ENCODE data around the gene YBX2.

Gene YBX2

DNA sequence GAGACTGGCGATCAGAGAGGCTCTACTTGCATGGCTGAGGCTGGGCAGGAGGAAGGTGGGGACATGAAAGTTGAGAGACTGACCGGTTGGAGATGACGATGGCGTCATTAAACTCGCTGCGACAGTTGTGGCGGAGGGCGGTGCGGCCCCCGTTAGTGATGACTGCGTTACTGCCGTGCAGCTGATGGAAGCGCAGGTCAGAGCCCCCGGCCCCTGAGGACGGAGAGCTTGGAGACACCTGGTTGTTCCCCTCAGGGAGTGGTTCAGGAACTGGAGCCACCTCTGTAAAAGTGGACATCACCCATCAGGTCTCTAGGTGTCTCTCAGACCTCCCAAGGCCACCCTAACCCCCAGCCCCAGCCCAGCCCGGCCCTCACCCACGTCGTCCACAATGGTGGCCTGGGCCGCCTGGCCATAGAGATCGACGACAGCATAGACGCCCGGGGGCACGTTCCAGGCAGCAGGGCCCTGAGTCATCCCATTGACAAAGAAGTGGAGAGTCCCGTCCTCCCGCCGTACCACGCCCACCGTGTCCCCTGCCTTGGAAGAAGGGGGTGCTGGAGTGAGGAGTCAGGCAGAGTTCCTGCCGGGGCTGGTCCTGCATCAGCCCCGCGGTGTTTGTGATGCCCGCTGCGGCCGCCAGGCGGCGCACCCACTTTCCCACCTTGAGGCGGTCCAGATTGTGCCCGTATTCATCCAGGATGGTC, 29.4 kb upstream of the YBX2 start:
- DNase-seq (ENCODE audit: extremely low read depth in 1 of 2, low read depth in 1 of 2), result peak in 1 of 2 donors; percentile 56

DNA sequence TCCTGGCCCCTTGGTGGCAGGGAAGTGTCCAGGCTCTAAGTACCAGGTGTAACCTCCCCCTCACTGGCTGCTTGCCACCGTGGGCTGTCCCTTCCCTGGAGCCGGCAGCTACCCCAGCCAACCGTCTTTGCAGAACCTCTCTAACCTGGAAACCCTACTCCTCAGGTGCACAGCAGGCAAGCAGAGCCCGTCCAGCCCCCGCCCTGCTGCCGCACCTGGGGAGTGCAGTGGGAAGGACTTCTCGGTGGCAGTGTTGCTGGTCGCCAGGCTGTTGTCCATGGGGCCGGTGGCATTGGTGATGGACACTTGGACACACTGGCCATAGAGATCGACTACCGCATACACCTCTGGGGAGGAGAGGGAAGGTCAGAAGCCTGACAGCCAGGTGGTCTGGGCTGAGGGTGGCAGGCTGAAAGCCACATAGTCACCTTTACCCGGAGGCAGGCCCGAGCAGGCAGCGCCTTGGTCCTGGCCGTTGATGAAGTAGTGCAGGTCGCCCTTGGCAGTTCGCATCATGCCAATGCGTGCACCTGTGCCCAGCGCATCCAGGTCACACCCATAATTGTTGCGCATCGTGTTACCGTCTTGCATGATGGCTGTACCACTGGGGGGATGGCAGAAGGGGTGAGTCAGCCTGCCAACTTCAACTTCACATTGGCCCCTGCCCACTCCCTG, 28.2 kb upstream of the YBX2 start:
- no peak for DNase-seq (ENCODE audit: extremely low read depth in 1 of 2, low read depth in 1 of 2)

DNA sequence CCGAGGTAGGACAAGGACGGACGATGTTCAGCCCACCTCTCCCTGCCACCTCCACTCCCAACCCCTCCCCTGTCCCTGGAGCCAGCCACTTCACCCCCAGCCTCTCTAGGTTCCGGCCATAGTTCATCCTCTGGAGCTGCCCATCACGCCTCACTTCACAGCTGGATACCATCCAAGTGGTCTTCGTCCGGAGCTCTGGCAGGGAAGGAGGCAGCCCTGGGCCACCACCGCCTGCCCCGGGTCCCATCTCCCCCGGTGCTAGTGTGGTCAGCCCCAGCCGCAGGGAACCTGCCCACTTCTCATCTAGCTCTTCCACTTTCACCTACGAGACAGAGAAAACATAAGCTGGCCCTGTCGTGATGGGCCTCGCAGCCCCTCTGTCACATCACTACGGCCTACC, 27.0 kb upstream of the YBX2 start:
- DNase-seq (ENCODE audit: extremely low read depth in 1 of 2, low read depth in 1 of 2), result no peak

DNA sequence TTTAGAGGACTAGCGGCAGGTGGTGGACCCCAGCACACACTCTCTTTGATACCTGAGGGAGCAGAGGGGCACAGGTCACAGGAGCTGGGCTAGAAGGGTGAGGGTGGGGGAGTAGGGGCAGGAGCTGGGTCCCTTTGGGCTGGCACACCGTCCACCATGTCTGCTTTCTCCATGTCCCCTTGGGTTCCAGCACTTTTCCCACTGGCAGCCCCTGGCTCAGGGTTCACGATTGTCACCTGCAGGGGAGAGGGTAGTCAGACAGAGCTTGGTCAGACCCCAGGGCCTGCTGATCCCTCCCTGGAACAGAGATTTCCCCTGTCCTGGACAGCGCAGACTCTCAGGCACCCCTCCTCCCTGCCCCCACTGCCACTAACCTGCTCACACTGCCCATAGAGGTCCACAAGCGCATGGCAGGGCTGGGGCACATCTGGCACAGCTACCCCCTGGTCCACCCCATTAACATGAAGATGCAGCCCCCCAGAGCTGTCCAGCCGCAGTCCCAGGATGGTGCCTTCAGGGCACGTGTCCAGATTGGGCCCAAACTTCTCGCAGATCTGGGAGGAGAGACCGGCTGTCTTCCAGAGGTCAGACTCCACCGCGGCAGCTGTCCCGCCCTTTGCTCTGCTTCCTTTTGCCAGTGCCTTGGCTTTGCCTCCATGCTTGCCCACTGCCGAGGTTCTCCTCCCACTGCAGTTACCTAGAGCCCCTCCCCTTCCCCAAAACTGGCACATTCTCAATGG, 23.9 kb upstream of the YBX2 start:
- no peak for DNase-seq (ENCODE audit: extremely low read depth in 1 of 2, low read depth in 1 of 2)

DNA sequence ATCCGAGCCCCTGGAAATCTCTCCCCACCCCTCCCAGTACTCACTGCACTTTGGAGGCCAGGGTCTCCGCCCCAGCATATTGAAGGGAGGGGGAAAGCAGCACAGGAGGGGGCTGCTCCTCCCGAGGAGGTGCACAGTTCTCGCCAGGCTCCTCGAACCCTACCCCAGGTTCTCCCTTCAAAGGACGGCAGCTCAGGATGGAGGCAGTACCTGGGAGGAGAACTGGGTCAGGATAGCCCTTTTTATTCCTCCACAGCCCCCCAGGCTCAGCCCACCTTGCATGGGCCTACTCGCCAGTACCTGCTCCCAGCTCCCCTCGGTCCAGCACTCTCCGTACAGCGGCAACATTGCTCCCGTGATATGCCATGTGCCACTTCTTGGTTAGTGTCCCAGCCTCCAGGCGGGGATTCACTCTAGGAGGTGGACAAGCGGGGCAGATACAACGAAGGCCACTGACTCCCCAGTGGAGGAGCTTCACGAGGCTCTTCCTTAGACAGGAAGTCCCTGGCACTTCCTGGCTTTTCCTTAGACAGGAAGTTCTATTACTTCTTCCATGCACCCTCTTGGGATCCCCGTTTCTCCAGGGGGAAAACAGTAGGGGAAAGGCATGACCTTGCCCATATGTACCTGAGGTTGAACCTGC, 22.8 kb upstream of the YBX2 start:
- DNase-seq (ENCODE audit: extremely low read depth in 1 of 2, low read depth in 1 of 2), result no peak

DNA sequence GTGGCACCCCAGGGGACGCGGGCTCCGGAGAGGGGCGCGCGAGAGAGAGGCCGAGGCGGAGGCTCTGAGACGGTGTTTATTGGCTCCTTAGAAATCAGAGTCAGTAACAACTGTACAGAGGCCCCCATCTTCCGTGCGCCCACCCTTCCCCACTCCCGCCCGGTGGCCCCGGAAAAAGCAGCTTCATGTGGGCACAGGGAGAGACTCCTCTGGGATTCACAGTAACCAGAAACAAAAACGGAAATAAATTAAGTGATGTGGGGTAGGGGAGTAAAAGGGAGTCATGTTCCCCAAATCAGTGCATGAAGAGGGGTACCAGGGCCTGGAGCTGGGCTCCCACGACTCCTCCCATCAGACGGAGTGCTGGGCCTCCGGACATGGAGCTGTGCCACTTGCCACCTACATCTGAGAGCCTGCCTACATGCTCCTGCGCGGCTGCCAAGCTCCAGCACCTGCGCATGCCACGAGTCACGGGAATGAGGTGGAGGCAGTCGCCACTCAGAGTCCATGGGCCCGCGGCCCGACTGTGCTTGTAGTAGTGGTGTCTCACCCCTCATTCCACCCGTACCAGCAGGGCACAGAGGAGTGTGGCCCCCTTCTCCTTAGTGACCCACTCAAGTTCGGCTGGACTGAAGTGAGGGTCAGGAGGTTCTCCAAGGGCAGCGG, 21.3 kb upstream of the YBX2 start:
- no peak for DNase-seq (ENCODE audit: extremely low read depth in 1 of 2, low read depth in 1 of 2)

DNA sequence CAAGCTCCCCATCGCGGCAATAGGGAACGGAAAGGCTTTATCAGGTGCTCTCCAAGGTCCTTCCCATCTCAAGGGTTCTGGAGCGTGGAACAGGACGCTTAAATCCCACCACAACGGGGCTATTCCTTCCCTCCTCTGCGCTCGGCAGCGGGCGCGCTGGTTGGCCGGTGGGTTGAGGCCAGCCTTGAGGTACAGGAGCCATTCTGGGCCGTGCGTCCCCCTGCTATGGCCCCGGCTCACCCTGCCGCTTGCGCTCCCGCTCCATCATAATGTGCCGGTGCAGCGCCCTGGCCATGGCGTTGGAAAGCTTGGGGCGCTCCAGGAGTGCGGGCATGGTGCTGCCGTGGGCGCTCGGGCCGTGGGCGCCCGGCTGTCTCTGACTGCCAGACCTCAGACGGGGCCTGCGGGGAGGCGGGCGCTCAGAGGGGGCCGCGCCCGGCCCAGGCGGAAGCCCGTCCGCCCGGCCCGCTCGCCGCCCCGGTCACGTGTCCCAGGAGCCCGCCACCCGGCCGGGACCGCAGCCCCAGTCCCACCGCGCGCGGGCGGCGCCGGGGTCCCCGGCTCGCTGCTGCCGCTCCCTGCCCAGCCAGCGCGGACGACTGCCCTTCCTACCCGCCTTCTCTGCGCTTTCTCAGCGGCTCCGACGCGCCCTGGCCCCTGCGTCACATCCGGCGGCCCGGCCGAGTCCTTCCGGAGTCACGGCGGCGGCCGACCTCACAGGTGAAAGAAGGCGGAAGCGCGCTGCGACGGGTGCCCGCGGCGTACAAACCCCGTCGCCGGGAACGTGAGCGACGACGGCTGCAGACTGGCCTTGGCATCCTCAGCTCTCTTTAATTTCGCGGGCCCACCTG, 20.5 kb upstream of the YBX2 start, which contains the start of gene GPS2:
GPS2 (minus strand) TSS at position 642 of the 851 bp plus-strand sequence; CDS start at position 334, 308 bp downstream.
- peak; percentile 76 to 91 for DNase-seq (ENCODE audit: extremely low read depth in 1 of 2, low read depth in 1 of 2)

DNA sequence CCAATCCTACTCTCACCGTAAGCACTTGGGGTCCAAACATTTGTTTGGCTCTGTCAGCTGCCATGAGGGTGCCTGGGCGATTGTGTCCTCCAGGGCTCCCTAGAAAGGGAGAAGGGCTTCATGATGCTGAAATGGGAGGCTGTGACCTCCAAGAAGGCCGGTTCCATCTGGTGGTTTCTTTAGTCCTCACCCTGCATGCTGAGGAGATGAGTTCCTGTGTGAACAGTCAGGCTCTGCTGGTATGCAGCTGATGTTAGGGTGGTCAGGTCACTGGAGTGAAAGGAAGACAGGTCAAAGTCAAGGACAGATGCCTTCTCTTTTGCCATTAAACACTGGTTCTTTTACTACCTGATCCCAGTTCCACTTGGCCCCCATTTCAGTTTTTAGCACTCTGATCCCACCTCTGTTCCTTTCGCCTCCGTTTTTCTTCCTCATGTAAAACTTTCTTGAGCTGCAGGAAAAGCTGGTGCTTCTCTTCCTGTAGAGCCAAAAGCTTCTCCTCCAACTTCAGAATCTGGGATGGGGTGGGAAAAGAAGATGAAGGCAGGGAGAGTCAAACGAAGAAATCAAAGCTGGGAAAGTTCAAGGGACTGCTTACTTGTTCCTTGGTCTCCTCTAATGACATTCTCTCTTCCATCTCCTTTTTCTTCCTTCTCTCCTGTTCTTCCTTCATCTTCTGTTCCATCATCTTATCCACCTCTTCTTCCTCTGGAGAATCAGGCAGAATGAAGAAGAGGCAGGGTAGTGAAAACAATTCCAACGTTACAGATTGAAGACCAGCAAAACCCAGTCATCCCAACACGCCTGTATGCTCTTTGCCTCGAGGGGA, 19.7 kb upstream of the YBX2 start:
- no peak for DNase-seq (ENCODE audit: extremely low read depth in 1 of 2, low read depth in 1 of 2)

DNA sequence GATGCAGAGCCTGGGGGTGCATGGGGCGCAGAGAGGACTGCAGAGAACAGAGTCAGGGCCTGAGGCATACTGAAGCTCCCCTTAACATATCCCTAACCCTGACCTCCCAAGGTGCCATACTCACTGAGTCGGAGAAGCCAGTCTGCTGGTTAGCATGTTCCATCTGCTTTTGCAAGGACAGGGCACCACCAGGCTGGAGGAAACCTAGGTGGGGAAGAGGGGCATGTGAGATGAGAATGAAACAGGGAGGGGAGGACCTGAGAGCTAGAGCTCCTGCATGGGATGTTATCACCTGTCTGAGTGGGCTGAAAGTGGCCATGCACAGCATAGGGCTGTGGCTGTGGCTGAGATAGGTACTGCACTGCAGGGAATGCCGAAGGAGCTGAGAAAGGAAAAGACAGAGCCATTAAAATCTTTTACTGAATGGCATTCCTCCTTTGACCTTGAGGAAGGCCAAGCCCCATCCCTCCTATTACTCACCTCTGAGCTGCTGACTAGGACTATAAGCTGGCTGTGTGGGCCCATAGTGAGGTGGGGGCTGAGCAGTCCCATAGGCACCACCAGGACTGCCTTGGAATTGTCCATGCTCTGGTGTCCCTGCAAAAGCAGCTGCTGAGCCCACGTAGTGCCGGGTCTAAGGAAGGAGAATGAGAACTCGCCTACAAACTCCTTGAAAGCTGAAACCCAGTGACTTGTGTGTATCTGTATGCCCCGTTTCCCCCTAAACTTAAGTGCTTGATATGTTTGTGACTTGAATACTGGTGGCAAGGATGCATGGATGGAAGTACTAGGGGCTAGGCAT, 18.9 kb upstream of the YBX2 start:
- DNase-seq (ENCODE audit: extremely low read depth in 1 of 2, low read depth in 1 of 2), result no peak

DNA sequence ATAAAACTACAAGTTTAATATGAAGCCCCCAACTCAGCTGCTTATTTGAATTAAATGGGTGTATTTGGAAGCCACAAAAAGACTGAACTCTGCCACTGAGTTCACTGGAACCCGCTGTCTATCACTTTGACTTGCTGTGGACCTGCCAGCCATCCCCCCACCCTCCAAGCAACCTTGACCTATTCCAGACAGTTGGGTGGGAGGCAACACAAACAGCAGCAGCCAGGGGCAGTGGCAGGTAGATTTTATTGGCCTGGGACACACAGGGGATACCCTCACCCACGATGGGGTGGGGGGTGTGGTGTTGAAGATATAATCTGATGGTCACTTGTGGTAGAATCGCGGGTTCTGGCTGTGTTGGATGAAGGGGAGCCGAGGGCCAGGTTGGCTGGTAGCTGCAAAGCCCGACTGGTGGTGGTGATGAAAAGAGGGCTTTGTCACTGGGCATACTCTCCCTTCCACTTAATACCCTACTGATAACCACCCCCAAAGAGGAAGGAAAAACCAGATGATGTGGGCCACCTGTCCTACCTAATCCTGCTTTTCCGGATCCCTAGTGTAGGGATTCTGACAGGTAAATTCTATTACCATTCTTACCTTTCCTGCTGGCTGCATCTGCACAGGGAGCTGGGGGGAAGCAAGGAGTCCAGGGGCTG, 18.1 kb upstream of the YBX2 start:
- no peak for DNase-seq (ENCODE audit: extremely low read depth in 1 of 2, low read depth in 1 of 2)

DNA sequence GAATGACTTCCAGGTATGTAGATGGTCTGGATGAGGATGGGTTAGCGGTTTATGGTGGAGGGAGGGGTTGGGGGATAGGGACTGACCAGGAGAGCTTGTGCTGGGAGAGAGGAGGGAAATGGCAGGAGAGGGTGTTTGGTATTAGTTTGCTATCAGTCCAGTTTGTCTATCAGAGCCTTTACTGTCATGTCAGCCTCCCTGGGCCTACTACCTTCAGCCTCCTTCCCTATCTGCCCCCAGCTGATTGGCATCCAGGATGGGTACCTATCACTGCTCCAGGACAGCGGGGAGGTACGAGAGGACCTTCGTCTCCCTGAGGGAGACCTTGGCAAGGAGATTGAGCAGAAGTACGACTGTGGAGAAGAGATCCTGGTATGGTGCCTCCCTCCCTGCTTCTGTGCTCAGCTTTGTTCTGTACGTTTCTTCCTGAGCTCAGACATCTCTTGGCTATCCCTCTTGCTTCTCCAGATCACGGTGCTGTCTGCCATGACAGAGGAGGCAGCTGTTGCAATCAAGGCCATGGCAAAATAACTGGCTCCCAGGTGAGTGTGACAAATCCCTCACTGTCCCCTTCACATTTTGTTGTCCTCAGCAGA, 16.8 kb upstream of the YBX2 start:
- DNase-seq (ENCODE audit: extremely low read depth in 1 of 2, low read depth in 1 of 2), result no peak

DNA sequence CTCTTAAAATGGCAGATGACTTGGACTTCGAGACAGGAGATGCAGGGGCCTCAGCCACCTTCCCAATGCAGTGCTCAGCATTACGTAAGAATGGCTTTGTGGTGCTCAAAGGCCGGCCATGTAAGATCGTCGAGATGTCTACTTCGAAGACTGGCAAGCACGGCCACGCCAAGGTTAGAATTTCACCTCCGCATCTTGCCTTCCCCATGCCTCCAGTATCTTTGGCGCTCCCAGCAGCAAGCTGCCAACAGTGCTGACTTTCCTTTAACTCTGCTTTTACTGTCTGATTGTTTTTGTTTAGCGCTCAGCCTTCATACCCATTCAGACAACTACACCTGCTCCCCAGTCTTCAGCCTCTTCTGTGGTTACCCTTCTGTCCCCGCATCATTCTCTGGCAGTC, 15.2 kb upstream of the YBX2 start:
- no peak for DNase-seq (ENCODE audit: extremely low read depth in 1 of 2, low read depth in 1 of 2)

DNA sequence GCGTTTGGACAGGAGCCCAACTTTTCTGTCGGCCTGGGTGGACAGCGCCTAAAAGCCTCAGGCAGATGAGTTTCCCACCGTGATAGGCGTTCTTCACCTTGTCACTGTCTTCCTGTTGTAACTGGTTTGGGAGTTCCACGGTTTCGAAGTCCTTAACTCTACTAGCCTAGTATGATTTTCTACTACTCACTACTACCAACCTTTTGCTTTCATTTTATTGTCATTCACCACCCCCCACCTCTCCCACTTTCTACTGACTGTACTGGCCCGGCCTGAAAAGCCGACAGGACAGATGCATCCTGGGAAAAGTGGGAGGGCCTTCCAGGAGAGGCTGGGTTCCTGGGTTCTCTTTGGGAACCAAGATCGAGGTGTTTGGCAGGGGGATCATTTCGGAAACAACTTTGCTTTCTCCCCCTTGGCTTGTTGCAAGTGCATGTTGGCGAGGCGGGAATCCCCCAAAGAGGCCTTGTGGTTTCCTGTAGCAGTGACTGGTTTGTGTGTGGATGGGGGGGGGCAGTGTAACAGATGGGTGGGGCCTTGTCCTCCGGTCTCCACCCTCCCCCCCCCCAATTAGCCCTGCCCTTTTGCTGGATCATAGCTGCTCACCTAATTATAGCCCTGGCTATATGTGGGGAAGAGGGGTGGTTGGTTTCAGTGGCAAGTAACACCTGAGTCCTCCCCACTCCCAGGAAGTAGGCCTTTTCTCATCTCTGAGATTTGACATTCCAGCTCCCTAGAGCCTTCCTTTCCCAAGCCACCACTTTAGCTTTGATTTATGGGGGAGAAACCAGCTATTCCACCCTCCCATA, 14.4 kb upstream of the YBX2 start:
- DNase-seq (ENCODE audit: extremely low read depth in 1 of 2, low read depth in 1 of 2), result peak; percentile 69 to 78

DNA sequence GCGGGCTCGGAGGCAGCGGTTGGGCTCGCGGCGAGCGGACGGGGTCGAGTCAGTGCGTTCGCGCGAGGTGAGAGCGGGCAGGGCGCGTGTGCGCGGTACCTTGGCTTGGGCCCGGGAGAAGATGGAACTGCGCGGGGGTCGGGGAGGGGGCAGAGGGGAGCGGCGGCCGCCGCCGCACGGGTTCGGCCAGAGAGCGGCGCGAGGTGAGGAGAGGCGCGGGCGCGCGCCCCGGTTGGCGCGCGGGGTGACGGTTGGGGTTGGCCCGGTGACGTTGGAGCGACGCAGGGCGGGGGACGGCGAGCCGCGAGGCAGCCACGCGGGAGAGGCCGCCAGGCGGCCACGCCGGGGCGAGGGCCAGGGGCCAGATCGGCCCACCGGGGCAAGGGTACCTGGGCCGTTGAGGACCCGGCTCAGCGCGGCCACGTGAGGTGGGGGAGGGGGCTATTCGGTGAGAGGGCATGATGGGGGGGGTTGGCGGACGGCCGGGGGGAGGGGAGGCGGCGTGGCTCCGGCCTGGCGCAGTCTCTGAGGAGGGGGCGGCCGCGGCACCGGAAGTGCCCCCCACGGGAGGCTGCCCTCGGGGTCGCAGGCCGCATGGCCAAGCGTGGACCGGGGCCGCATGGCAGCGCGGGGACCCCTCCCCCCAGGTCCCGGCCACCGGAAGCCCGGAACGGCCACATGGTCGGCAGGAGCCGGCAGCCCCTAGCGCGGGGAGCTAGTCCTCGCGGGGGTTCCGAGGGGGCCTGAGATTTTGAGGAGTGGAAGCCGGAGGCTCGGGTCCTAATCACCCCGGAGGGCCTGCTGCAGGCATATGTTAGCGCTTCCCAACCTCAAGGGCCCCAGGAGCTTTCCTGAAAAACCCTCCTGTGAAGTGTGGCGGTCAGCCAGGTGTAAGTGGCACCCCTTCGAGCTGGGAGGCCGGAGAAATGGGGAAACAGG, 13.5 kb upstream of the YBX2 start:
- peak in 1 of 2 donors; percentile 33 for DNase-seq (ENCODE audit: extremely low read depth in 1 of 2, low read depth in 1 of 2)

DNA sequence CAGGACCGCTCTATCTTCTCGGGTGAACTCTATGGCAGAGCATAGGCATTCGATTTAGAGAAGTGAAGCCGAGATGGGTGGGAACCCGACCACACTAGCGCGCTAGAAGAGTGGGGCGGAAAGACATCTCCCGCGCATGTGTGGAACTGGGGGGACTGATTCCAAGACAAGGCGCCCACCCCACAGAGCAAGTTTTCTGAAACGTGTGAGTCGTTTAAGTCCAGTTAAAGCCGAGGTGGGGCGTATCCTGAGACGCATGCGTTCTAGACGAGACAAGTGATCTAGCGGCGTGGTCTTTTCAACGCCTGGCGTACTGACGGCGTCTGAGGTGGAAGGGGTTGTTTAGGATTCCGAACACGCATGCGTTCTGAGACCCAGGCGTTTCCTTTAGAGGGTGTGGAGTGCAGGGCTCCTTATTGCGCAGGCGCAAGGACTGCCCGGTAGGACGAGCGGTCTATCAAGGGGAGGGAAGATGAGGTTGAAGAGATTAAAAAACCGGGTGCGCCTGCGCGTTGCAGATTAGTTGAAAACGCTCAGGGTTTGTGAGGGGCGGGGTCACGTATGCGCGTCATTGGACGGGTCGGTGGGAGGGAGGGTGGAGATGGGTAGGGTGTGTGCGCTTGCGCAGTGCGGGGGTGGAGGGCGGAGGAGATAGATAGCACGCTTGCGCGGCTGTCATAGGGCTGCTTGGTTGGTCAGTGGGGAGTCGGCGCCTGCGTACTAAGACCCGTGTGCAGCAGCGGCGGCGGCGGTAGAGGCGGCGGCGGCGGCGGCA, 12.7 kb upstream of the YBX2 start, which contains the start of gene EIF5A:
EIF5A (plus strand) TSS at position 718 of the 775 bp plus-strand sequence. CDS start 2,008 bp downstream, outside the sequence.
- DNase-seq (ENCODE audit: extremely low read depth in 1 of 2, low read depth in 1 of 2), result peak; percentile 100
